Kidney epithelial cell (primary cell): Measurements from ENCODE around the gene SPRED2. TPM values are rescaled to one million over a fixed set of nuclear protein-coding genes. Genes with fewer than 3 reads are reported as not detected.

Experiments used
- DNase-seq: peaks from one replicate; pipeline ENCODE4 v3.0.0-alpha.2; 2010; ENCODE audit warnings: low read depth
- H3K27me3 ChIP-seq: 2 replicates; pipeline ENCODE4 v1.6.0; 2011; ENCODE audit warnings: low read length; ENCODE audit not compliant: control insufficient read depth, insufficient read depth
- H3K36me3 ChIP-seq: 2 replicates; pipeline ENCODE4 v1.5.1; 2011; ENCODE audit warnings: low read length; ENCODE audit not compliant: control insufficient read depth, insufficient read depth
- H3K4me3 ChIP-seq: 2 replicates; pipeline ENCODE4 v1.5.1; 2011; ENCODE audit warnings: low read depth, mild to moderate bottlenecking, control low read depth, low read length
- CTCF ChIP-seq: IDR thresholded peaks from 2 replicates; pipeline ENCODE4 v1.5.1; 2011; ENCODE audit warnings: mild to moderate bottlenecking, moderate library complexity, low read length, control low read depth, inconsistent platforms; ENCODE audit not compliant: insufficient read depth, poor library complexity, severe bottlenecking
- total RNA-seq: library from RNA; depleted of rRNA; stranded (reverse); fragments of >200 nt; gene quantifications from 2 replicates; pipeline ENCODE4 v1.2.3, GENCODE V29; 2015

Gene SPRED2
- total RNA-seq, 1 donor from 2014 or later = 18.4 TPM

DNA sequence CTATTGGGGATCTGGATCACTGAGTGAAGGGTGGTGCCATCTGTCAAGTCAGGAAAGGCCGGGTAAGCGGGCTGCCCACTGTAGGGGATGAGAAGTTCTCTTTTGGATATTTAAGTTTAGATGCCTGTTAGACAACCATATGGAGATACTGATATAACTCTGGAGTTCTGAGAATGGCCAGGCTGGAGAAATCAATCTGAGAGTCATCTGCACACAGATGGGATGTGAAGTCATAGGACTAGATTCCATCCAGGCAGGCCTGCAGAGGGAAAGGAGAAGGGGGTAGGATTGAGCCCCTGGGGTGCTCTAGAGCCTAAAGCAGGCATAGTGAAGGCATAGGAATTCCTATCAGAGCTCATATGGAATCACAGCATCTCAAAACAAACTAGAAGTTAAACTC lies 30.1 kb downstream of the SPRED2 start:
- DNase-seq = no peak
- H3K36me3 ChIP-seq = no peaks in the 10 kb centered on the region
- no peaks in the 10 kb centered on the region for H3K27me3 ChIP-seq
- H3K4me3 ChIP-seq = no peak overlapping the region
- no peak for TF ChIP-seq CTCF

DNA sequence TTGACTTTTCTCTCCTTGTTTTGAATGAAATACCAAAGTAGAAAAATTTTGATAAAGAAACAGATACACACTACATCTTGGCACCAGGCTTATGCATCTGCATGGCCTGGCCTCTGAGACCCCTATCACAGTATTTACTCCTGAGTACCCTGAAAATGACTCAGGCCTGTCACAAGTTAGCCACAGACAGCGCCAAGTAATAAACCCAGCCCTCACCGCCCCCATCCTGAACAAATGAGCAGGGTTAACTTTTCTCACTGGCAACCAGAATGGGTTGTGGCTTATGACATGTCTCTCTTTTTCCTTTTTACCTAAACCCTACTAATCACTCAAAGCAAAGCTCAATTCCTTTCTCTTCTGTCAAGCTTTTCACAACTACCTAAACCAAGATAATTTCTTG lies 35.3 kb downstream of the SPRED2 start:
- Histone ChIP-seq H3K4me3 (no peak overlapping the region), H3K27me3 (no peaks in the 10 kb centered on the region), H3K36me3 (no peaks in the 10 kb centered on the region)
- no peak for DNase-seq
- no peak for TF ChIP-seq CTCF

DNA sequence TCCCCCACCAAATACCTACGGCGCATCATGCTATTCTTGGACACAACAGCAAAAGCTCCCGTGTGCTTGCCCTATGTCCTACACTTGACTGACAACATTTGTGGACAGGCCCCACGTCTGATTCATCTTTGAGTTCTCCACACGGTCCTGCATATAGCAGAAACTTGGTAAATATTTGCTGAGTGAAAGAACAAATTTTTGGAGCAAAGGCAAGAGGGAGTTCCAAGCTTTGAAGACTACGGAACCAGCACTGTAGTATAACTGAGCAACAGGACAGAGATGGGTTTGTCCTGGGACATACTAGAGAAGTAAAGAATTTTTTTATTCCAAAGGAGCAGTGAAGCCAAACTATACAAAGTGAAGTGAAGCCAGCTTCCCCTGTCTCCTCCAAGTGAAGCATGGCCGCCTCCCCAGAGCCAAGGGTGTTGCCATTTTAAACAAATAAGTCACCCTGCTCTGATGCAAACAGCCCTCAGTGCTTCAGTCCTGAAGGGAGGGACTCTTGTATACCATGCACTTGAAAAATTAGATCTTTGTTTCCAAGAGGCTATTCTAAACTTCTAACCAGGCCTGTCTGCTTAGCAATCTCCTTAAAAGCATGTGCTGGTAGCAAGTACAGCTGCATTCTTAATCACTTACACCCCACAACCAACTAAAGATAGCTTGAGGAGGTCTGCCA lies 35.9 kb downstream of the SPRED2 start:
- H3K27me3 ChIP-seq = no peaks in the 10 kb centered on the region
- H3K4me3 ChIP-seq = no peak overlapping the region
- DNase-seq = no peak
- TF ChIP-seq CTCF = no peak
- H3K36me3 ChIP-seq = no peaks in the 10 kb centered on the region

DNA sequence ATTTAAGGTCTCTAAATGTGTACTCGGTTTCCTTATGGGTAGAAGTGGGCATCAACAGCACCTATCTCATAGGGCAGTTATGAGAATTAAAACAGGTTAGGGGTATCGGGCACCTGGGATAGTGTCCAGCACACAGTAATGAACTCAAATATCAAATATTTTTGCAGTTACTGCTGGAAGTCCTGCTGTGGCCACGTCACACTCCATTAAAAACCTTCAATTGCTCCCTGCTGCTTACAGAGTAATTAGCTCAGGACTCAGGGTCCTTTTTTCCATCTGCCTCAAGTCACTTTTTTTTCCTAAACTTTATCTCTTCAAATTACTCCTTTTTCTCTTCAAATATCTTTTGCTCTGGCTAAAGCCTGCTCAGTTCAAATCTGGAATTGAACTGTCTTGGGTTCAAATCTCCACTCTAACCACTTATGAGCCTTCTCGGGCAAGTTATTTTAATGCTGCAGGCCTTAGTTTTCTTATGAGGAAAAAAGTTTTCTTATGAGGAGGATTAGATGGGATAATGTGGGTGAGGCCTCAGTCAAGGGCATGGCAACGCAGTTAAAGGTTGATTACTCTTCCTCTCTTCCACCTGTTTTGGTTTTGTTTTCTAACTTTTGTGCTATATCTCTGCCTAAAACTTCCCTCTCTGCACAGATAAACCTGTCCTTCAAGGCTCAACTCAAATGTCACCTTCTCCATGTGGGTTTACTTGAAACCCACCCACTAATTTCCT lies 36.6 kb downstream of the SPRED2 start:
- no peak for TF ChIP-seq CTCF
- Histone ChIP-seq H3K27me3 (no peaks in the 10 kb centered on the region), H3K36me3 (no peaks in the 10 kb centered on the region), H3K4me3 (no peak overlapping the region)
- no peak for DNase-seq

DNA sequence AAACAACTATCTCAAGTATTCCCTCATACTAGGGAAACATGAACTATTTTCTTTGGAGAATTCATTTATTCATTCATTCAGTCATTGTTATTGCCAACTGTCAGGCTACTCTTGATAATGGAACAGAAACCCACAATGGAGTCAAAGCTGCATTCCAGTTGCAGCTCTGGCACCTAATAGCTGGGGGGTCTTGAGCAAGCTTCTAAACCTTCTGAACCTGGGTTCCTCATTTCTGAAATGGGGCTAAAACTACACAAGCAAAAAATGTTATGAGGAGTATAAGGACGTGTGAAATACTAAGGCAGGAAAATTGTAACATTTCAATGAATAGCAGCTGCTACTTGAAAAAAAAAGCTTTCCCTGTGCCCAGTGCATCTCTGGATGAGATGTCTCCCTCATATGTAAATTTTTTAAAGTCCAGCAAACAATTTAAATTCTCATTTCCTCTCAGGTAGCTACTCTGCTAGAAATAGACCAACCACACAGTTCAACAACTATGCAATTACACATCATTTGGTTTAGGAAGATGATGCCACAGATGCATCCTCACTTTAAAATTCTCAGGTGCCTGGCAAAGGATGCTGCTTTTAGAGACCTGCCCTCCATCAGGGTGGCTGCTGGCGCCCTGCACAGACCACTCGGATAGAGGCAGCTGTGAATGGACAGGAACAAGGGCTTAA lies 38.5 kb downstream of the SPRED2 start:
- no peaks in the 10 kb centered on the region for H3K36me3 ChIP-seq
- H3K27me3 ChIP-seq = no peaks in the 10 kb centered on the region
- no peak overlapping the region for H3K4me3 ChIP-seq
- no peak for TF ChIP-seq CTCF
- no peak for DNase-seq
